ENCODE data around the gene CCDC13.
"Not testable (repeated sequence)": the region's sequence is repeated elsewhere in the genome, so short reads cannot be mapped to it uniquely, and the experiment has no call there.

Gene CCDC13, protein sequence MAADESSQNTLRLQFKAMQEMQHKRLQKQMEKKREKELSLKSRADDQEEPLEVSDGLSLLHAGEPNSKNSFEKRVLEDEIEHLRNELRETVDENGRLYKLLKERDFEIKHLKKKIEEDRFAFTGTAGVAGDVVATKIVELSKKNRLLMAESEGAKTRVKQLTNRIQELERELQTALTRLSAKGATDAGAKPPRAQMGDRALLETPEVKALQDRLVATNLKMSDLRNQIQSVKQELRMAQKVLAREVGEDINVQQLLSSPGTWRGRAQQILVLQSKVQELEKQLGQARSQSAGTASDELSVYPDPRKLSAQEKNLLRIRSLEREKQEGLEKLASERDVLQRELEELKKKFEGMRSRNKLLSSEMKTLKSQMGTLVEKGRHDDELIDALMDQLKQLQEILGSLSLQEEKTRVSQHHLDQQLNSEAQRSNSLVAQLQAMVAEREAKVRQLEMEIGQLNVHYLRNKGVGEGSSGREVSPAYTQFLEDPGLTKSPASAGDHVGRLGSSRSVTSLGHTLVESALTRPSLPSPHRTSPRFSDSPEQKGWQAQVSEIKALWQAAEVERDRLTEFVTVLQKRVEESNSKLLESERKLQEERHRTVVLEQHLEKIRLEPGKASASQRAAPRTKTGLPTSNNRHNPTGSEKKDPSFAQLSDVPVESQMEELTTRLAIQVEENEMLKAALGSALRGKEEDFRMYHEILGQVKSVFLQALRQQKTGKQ

DNA sequence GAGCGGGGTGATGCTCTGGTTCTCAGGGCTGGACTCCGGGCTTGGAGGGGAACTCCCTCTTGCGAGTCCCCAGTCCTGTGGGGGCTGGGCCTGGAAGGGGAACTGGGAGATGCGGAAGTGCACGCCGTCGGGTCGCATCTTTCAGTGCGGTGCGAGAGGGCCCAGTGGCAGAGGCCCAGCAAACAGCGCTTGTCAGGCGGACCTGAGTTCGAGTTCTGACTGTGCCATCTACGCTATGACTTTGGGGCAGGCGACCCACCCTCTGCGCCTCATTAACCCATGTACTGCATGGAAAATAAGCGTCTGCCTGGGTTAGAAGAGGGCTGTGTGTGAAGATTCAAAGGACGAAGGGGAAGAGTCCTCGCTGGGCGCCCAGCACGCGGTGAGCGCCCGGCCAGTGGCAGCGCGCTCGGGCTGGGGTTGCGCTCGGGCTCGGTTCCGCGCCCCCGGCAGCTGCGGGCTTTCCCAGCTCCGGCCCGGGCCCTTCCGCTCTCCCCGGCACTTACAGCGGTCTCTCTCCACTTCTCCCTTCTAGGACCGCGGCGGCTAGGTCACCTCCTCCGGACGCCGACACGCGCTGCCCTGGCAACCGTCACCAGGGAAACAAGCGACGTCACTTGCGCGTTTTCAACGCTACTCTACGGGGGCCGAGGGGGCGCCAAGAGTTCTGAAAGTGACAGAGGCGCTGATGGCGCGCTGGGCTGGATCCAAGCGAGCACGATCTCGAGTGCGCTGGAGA lies at the start of gene CCDC13:
Gene CCDC13, minus strand, starts transcription at position 584 of the 739 bp plus-strand sequence. CDS start 14,908 bp downstream, outside the sequence.
- no peaks in the 10 kb centered on the region for H3K9me3 Mint-ChIP-seq
- H3K36me3 Mint-ChIP-seq (ENCODE audit: insufficient read depth) = peaks cover 9% of the 10 kb centered on the region
- peak within 1 kb of the TSS; percentile 96 for H3K27ac Mint-ChIP-seq (ENCODE audit: low read depth)
- DNase-seq (ENCODE audit: low spot score in 2 of 2) (peak; percentile 77 to 82), ATAC-seq (replicated peaks; ENCODE audit: extremely low read depth, poor library complexity, severe bottlenecking) (peak; percentile 90)
- H3K4me1 Mint-ChIP-seq = peaks cover 11% of the 10 kb centered on the region
- H3K27me3 Mint-ChIP-seq = no peaks in the 10 kb centered on the region
- peak within 1 kb of the TSS; percentile 84 for H3K4me3 Mint-ChIP-seq

DNA sequence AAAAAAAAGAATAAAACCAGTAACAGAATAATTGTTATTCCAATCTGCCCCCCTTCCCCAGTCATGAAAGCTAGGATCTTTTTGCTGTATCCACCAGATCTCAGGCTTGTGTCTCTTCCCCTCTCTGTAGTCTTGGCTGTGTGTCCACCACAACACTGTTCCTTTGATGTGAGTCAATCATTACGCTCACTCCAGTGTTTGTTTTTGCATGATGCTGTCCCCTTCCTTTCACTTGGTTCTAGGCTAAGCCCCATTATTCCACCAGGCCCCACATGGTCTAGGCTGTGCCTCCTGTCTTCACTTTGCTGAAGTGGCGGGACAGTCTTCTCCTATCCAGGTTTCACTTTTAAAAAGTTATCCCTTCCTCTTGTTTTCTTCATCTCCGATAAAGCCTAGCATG lies 49.8 kb upstream of the CCDC13 start:
- DNase-seq (ENCODE audit: low spot score in 2 of 2) = no peak
- Mint-ChIP-seq H3K4me1 (no peaks in the 10 kb centered on the region), H3K27ac (ENCODE audit: low read depth) (no peak overlapping the region), H3K27me3 (peaks cover 37% of the 10 kb centered on the region), H3K36me3 (ENCODE audit: insufficient read depth) (no peaks in the 10 kb centered on the region), H3K4me3 (no peak overlapping the region), H3K9me3 (no peaks in the 10 kb centered on the region)
- ATAC-seq (replicated peaks; ENCODE audit: extremely low read depth, poor library complexity, severe bottlenecking) = no peak

DNA sequence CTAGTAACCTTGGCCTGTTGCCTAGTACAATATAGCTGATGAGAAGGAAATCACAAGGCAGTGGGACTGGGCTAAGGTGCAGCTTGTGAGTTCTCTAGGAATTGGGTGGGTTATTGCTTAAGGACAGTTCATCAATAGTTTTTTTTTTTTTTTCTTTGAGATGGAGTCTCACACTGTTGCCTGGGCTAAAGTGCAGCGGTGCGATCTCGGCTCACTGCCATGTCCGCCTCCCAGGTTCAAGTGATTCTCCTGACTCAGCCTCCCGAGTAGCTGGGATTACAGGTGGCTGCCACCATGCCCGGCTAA lies 47.6 kb upstream of the CCDC13 start:
- Mint-ChIP-seq H3K36me3 (ENCODE audit: insufficient read depth) (no peaks in the 10 kb centered on the region), H3K4me3 (no peak overlapping the region), H3K9me3 (no peaks in the 10 kb centered on the region), H3K4me1 (no peaks in the 10 kb centered on the region), H3K27me3 (peaks cover 16% of the 10 kb centered on the region), H3K27ac (ENCODE audit: low read depth) (no peak overlapping the region)
- DNase-seq (ENCODE audit: low spot score in 2 of 2) (no peak), ATAC-seq (replicated peaks; ENCODE audit: extremely low read depth, poor library complexity, severe bottlenecking) (no peak)

DNA sequence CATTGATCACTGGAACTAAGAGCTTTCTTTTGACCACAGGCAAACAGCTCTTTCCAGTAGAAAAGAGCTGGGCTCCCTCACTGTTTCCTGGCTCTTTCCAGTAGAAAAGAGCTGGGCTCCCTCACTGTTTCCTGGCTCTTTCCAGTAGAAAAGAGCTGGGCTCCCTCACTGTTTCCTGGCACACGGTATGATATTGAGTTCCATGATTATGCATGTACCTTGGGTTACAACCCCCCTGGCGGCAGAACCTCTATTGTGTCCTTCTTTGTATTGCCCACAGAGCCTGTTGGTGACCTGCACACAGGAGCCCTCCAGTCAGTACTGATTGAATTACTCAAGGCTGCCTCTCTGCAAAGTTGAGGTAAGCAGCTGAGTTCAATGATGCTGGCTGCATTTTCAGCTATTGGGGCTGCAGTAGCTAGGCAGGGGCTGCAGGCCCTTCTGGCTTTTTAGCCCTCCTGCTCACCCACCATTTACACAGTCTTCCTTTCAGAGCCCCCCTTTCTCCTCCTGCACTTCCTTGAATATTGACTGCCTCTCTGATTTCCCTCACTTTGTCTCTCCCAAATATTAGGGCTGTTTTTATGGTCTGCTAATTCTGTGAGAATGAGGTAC lies 46.4 kb upstream of the CCDC13 start:
- Mint-ChIP-seq H3K36me3 (ENCODE audit: insufficient read depth) (no peaks in the 10 kb centered on the region), H3K27me3 (peaks cover 13% of the 10 kb centered on the region), H3K4me3 (no peak overlapping the region), H3K4me1 (no peaks in the 10 kb centered on the region), H3K9me3 (no peaks in the 10 kb centered on the region), H3K27ac (ENCODE audit: low read depth) (no peak overlapping the region)
- ATAC-seq (replicated peaks; ENCODE audit: extremely low read depth, poor library complexity, severe bottlenecking) (no peak), DNase-seq (ENCODE audit: low spot score in 2 of 2) (no peak)

DNA sequence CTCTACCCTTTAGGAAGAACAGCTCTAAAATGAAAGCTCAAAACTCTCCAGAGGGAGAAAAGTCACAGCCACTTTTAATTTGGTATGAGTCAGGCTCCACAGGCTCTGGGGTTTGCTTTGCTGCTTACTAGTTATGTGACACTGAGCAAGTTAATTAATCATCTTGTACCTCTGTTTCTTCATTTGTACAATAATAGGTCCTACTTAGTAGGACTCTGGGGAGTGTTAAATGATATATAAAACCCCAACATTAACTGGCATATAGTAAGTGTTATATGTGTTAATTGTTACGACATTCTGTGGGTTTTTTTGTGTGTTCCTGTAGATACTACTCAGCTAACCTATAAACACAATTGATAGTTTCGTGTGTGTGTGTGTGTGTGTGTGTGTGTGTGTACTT lies 42.8 kb upstream of the CCDC13 start:
- Mint-ChIP-seq H3K4me1 (no peaks in the 10 kb centered on the region), H3K27me3 (no peaks in the 10 kb centered on the region), H3K9me3 (no peaks in the 10 kb centered on the region), H3K36me3 (ENCODE audit: insufficient read depth) (peaks cover 2% of the 10 kb centered on the region), H3K4me3 (no peak overlapping the region), H3K27ac (ENCODE audit: low read depth) (no peak overlapping the region)
- DNase-seq (ENCODE audit: low spot score in 2 of 2) (no peak), ATAC-seq (replicated peaks; ENCODE audit: extremely low read depth, poor library complexity, severe bottlenecking) (no peak)

DNA sequence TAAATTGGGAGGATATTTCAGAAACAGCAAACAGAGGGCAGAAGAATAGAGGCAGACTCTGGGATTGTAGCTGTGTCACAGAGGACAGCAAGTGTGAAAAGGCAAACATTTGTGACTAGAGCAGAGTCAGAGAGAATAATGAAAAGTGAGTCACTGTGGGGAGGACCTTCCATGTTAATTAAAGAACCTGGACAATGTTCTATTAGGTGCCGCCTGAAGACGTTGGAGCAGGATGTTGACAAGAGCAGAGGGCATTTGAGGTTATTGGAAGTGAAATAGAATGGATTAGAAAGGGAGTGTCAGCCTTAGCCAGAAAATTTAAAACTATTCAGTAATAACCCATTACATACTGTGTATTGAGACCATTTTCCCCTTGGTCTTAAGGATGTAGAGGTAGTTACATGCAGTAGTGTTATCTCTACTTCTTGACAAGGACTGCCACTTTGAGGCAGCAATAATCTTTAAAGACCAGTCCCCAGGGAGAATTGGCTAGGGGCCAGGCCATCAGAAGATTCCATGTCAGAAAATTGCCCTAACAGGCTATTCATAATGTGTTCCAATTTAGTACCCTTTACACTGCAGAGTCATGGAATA lies 42.0 kb upstream of the CCDC13 start:
- H3K27ac Mint-ChIP-seq (ENCODE audit: low read depth) = no peak overlapping the region
- H3K27me3 Mint-ChIP-seq = no peaks in the 10 kb centered on the region
- H3K36me3 Mint-ChIP-seq (ENCODE audit: insufficient read depth) = peaks cover 2% of the 10 kb centered on the region
- H3K4me3 Mint-ChIP-seq = no peak overlapping the region
- DNase-seq (ENCODE audit: low spot score in 2 of 2) (no peak), ATAC-seq (replicated peaks; ENCODE audit: extremely low read depth, poor library complexity, severe bottlenecking) (no peak)
- no peaks in the 10 kb centered on the region for H3K4me1 Mint-ChIP-seq
- H3K9me3 Mint-ChIP-seq = no peaks in the 10 kb centered on the region

DNA sequence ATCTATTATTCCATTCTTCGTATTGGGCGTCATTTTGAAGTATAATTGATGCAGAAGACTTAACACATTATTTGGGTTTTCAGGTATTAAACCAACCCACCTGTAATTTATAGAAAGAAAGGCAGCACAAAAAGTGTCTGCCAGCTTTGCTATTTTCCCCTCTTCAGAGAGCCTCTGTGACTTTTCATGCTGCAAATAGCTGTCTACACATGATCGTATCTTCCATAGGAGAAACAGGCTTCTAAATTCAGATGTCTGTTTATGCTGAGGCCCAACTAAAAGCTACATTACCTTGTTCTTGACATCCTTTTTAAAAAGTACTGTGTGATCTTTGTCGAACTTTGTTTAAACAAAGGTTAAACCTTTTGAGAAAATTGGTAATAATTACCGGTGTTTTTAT lies 41.2 kb upstream of the CCDC13 start:
- Mint-ChIP-seq H3K4me3 (no peak overlapping the region), H3K9me3 (no peaks in the 10 kb centered on the region), H3K27ac (ENCODE audit: low read depth) (no peak overlapping the region), H3K4me1 (no peaks in the 10 kb centered on the region), H3K27me3 (no peaks in the 10 kb centered on the region), H3K36me3 (ENCODE audit: insufficient read depth) (peaks cover 2% of the 10 kb centered on the region)
- DNase-seq (ENCODE audit: low spot score in 2 of 2) (no peak), ATAC-seq (replicated peaks; ENCODE audit: extremely low read depth, poor library complexity, severe bottlenecking) (no peak)

DNA sequence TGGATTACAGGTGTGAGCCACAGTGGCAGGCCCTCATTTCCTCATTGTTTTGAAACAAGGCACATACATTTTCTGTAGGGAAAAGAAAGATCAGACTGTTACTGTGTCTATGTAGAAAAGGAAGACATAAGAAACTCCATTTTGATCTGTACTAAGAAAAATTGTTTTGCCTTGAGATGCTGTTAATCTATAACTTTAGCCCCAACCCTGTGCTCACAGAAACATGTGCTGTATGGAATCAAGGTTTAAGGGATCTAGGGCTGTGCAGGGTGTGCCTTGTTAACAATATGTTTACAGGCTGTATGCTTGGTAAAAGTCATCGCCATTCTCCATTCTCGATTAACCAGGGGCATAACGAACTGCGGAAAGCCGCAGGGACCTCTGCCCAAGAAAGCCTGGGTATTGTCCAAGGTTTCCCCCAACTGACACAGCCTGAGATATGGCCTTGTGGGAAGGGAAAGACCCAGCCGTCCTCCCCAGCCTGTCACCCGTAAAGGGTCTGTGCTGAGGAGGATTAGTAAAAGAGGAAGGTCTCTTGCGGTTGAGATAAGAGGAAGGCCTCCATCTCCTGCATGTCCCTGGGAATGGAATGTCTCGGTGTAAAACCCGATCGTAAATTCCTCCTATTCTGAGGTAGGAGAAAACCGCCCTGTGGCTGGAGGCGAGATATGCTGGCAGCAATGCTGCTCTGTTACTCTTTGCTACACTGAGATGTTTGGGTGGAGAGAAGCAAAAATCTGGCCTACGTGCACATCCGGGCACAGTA lies 38.2 kb upstream of the CCDC13 start:
- not testable (repeated sequence) for H3K9me3 Mint-ChIP-seq; H3K36me3 Mint-ChIP-seq (ENCODE audit: insufficient read depth); DNase-seq (ENCODE audit: low spot score in 2 of 2); H3K4me3 Mint-ChIP-seq; H3K4me1 Mint-ChIP-seq; H3K27ac Mint-ChIP-seq (ENCODE audit: low read depth); ATAC-seq (replicated peaks; ENCODE audit: extremely low read depth, poor library complexity, severe bottlenecking); H3K27me3 Mint-ChIP-seq

DNA sequence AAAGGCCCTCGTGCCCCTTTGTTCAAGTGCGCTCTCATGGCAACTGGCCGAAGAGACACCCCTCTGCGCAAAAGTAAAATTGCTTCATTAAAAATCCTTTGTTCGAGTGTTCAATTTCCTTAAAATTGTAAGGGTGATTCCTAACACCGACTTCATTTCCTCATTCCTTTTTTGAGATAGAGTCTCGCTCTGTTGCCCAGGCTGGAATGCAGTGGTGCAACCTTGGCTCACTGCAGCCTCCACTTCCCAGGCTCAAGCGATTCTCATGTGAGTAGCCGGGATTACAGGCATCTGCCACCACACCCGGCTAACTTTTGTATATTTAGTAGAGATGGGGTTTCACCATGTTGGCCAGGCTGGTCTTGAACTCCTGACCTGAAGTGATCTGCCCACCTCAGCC lies 37.7 kb upstream of the CCDC13 start:
- not testable (repeated sequence) for H3K36me3 Mint-ChIP-seq (ENCODE audit: insufficient read depth); H3K27me3 Mint-ChIP-seq; H3K27ac Mint-ChIP-seq (ENCODE audit: low read depth); ATAC-seq (replicated peaks; ENCODE audit: extremely low read depth, poor library complexity, severe bottlenecking); H3K4me3 Mint-ChIP-seq; H3K9me3 Mint-ChIP-seq; H3K4me1 Mint-ChIP-seq; DNase-seq (ENCODE audit: low spot score in 2 of 2)

DNA sequence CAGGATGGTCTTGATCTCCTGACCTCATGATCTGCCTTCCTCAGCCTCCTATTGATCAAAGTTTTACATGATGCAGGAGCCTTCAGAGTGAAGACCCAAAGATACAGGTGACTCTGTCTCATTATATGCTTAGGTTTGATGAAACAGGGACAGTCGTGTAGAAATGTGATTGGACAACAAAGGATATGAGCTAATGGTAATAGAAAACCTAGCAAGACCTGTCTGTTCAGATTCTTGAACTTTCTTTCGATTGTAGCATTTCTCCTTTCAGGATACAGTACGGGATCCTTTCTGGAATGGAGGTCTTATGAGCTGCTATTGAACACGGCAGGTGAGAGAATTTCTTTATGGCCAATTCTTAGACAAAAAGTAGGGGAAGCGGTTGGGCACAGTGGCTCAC lies 36.1 kb upstream of the CCDC13 start, which contains the start of gene ACKR2:
Gene ACKR2, plus strand, starts transcription at position 244 of the 400 bp plus-strand sequence. CDS start 55,058 bp downstream, outside the sequence.
- no peak within 1 kb of the TSS for H3K4me3 Mint-ChIP-seq
- H3K36me3 Mint-ChIP-seq (ENCODE audit: insufficient read depth) = peaks cover 6% of the 10 kb centered on the region
- H3K9me3 Mint-ChIP-seq = no peaks in the 10 kb centered on the region
- no peaks in the 10 kb centered on the region for H3K27me3 Mint-ChIP-seq
- DNase-seq (ENCODE audit: low spot score in 2 of 2) = no peak
- H3K27ac Mint-ChIP-seq (ENCODE audit: low read depth) = no peak within 1 kb of the TSS
- ATAC-seq (replicated peaks; ENCODE audit: extremely low read depth, poor library complexity, severe bottlenecking) = no peak
- peaks cover 4% of the 10 kb centered on the region for H3K4me1 Mint-ChIP-seq

DNA sequence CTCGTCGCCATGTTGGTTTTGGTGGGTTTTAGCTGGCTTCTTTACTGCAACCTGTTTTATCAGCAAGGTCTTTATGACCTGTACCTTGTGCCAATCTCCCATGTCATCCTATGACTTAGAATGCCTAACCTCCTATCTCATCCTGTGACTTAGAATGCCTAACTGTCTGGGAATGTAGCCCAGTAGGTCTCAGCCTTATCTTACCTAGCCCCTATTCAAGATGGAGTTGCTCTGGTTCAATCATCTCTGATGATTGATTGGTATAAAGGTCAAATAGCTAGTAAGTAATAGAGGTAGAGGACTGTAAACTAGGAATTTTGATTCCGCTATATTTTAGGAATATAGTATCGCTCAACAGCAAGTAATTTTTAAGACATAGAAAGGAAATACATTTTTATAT lies 34.9 kb upstream of the CCDC13 start:
- Mint-ChIP-seq H3K36me3 (ENCODE audit: insufficient read depth) (peaks cover 7% of the 10 kb centered on the region), H3K27ac (ENCODE audit: low read depth) (no peak overlapping the region), H3K9me3 (no peaks in the 10 kb centered on the region), H3K4me3 (no peak overlapping the region), H3K4me1 (peaks cover 17% of the 10 kb centered on the region), H3K27me3 (no peaks in the 10 kb centered on the region)
- DNase-seq (ENCODE audit: low spot score in 2 of 2) (no peak), ATAC-seq (replicated peaks; ENCODE audit: extremely low read depth, poor library complexity, severe bottlenecking) (no peak)
